HUES64 (cell line): ENCODE results near the gene WNT9B. TPM values are rescaled to one million over a fixed set of nuclear protein-coding genes. Genes with fewer than 3 reads are reported as not detected.

Experiments
- H3K27ac ChIP-seq: 2 replicates; pipeline ENCODE4 v1.7.0; 2013; ENCODE audit warnings: low read depth, low read length, inconsistent platforms
- H3K27me3 ChIP-seq: 2 replicates; pipeline ENCODE4 v1.6.1; 2013; ENCODE audit warnings: mild to moderate bottlenecking, low read length; ENCODE audit not compliant: insufficient read depth
- H3K36me3 ChIP-seq: 2 replicates; pipeline ENCODE4 v1.6.1; 2013; ENCODE audit warnings: mild to moderate bottlenecking, low read length; ENCODE audit not compliant: insufficient read depth
- H3K4me1 ChIP-seq: 2 replicates; pipeline ENCODE4 v1.6.1; 2013; ENCODE audit warnings: mild to moderate bottlenecking, low read length, moderate library complexity; ENCODE audit not compliant: insufficient read depth
- H3K4me3 ChIP-seq: 2 replicates; pipeline ENCODE4 v1.5.1; 2013; ENCODE audit warnings: mild to moderate bottlenecking, low read length, moderate library complexity
- H3K9ac ChIP-seq: 2 replicates; pipeline ENCODE4 v1.6.1; 2013; ENCODE audit warnings: mild to moderate bottlenecking, low read depth, low read length
- H3K9me3 ChIP-seq: 2 replicates; pipeline ENCODE4 v1.6.1; 2013; ENCODE audit warnings: low read depth, low read length; ENCODE audit not compliant: insufficient read depth
- WGBS: fragments of 150-250, 120-280 bp; methylation state at CpG from one replicate; pipeline ENCODE4 v1.1.7; 2013; ENCODE audit warnings: missing lambda C conversion rate; 5-methylcytosine and 5-hydroxymethylcytosine counted together
- polyA plus RNA-seq, 2 experiments: library from polyadenylated mRNA; stranded (reverse); fragments of 50-300 nt; gene quantifications; one replicate each; pipeline ENCODE4 v1.2.3, GENCODE V29; 2013

Gene WNT9B
- 0.20 TPM for polyA plus RNA-seq (2013, experiment 1 of 2)
- 0.38 TPM for polyA plus RNA-seq (2013, experiment 2 of 2)

- WGBS, result under 1% methylated on average over 66 of the region's 75 CpGs
- Histone ChIP-seq H3K27ac (no peak within 1 kb of the TSS), H3K4me3 (peak within 1 kb of the TSS; percentile 69), H3K9ac (no peak within 1 kb of the TSS), H3K4me1 (no peaks in the 10 kb centered on the region), H3K27me3 (peaks cover 66% of the 10 kb centered on the region), H3K36me3 (no peaks in the 10 kb centered on the region), H3K9me3 (no peaks in the 10 kb centered on the region)
These were observed at the start of gene WNT9B for GRCh38 chr17:46851029-46851741. WNT9B (plus strand) TSS chr17:46851583; CDS start chr17:46851639, 56 bp downstream.

GRCh38 chr17:46802800-46803199 lies 48.6 kb upstream of the WNT9B start:
- whole genome bisulfite sequencing, result 81% methylated on average over 7 of the region's 7 CpGs
- H3K27me3 ChIP-seq, result no peaks in the 10 kb centered on the region
- no peak overlapping the region for H3K9ac ChIP-seq

GRCh38 chr17:46803544-46803943 lies 47.8 kb upstream of the WNT9B start:
- Histone ChIP-seq H3K27ac (no peak overlapping the region), H3K9ac (no peak overlapping the region), H3K4me1 (no peaks in the 10 kb centered on the region), H3K27me3 (no peaks in the 10 kb centered on the region), H3K4me3 (no peak overlapping the region), H3K9me3 (no peaks in the 10 kb centered on the region), H3K36me3 (no peaks in the 10 kb centered on the region)
- WGBS, result 96% methylated on average over 5 of the region's 5 CpGs

More at GRCh38 chr17:46802800-46803199, 48.6 kb upstream of the WNT9B start:
- Histone ChIP-seq H3K4me3 (no peak overlapping the region), H3K36me3 (no peaks in the 10 kb centered on the region), H3K4me1 (no peaks in the 10 kb centered on the region), H3K27ac (no peak overlapping the region), H3K9me3 (no peaks in the 10 kb centered on the region)

- H3K27ac ChIP-seq, result no peak overlapping the region
- H3K4me3 ChIP-seq, result no peak overlapping the region
- 0 out of 2 replicates have a peak, but pooled peaks cover 4% of the 10 kb centered on the region for H3K4me1 ChIP-seq
- no peaks in the 10 kb centered on the region for H3K36me3 ChIP-seq
- H3K27me3 ChIP-seq, result no peaks in the 10 kb centered on the region
- H3K9me3 ChIP-seq, result no peaks in the 10 kb centered on the region
- 89% methylated on average over 6 of the region's 6 CpGs for WGBS
- no peak overlapping the region for H3K9ac ChIP-seq
These were observed 45.6 kb upstream of the WNT9B start for GRCh38 chr17:46805771-46806170.

GRCh38 chr17:46809110-46809571 lies 42.2 kb upstream of the WNT9B start:
- 58% methylated on average over 8 of the region's 8 CpGs for WGBS
- H3K27me3 ChIP-seq, result no peaks in the 10 kb centered on the region; the same call in 1 of the 2 replicates
- H3K4me3 ChIP-seq, result no peak overlapping the region
- H3K9ac ChIP-seq, result no peak overlapping the region
- peaks cover 18% of the 10 kb centered on the region for H3K4me1 ChIP-seq
- H3K36me3 ChIP-seq, result no peaks in the 10 kb centered on the region
- no peaks in the 10 kb centered on the region for H3K9me3 ChIP-seq
- H3K27ac ChIP-seq, result no peak overlapping the region

GRCh38 chr17:46810837-46811236 lies 40.5 kb upstream of the WNT9B start:
- H3K27me3 ChIP-seq, result peaks cover 11% of the 10 kb centered on the region

GRCh38 chr17:46811978-46812583 lies 39.3 kb upstream of the WNT9B start:
- Histone ChIP-seq H3K36me3 (no peaks in the 10 kb centered on the region), H3K9ac (no peak overlapping the region), H3K9me3 (no peaks in the 10 kb centered on the region), H3K4me1 (peaks cover 39% of the 10 kb centered on the region), H3K27ac (no peak overlapping the region), H3K4me3 (no peak overlapping the region), H3K27me3 (peaks cover 23% of the 10 kb centered on the region)
- 60% methylated on average over 10 of the region's 11 CpGs for WGBS

More at GRCh38 chr17:46810837-46811236, 40.5 kb upstream of the WNT9B start:
- Histone ChIP-seq H3K27ac (no peak overlapping the region), H3K9ac (no peak overlapping the region), H3K9me3 (no peaks in the 10 kb centered on the region), H3K4me1 (peaks cover 26% of the 10 kb centered on the region), H3K4me3 (no peak overlapping the region), H3K36me3 (no peaks in the 10 kb centered on the region)
- WGBS, result 92% methylated on average over 10 of the region's 10 CpGs

- H3K9ac ChIP-seq, result no peak overlapping the region
- H3K9me3 ChIP-seq, result no peaks in the 10 kb centered on the region
- no peak overlapping the region for H3K4me3 ChIP-seq
- H3K27me3 ChIP-seq, result peaks cover 30% of the 10 kb centered on the region
- peaks cover 45% of the 10 kb centered on the region for H3K4me1 ChIP-seq
- H3K27ac ChIP-seq, result no peak overlapping the region
- WGBS, result 88% methylated on average over 5 of the region's 6 CpGs
- no peaks in the 10 kb centered on the region for H3K36me3 ChIP-seq
These were observed 38.6 kb upstream of the WNT9B start for GRCh38 chr17:46812624-46813318.

- H3K9ac ChIP-seq, result no peak overlapping the region
- WGBS, result 86% methylated on average over 3 of the region's 3 CpGs
- no peaks in the 10 kb centered on the region for H3K36me3 ChIP-seq
- peaks cover 47% of the 10 kb centered on the region for H3K4me1 ChIP-seq
- H3K27me3 ChIP-seq, result peaks cover 41% of the 10 kb centered on the region
- no peaks in the 10 kb centered on the region for H3K9me3 ChIP-seq
- no peak overlapping the region for H3K4me3 ChIP-seq
- no peak overlapping the region for H3K27ac ChIP-seq
These were observed 37.5 kb upstream of the WNT9B start for GRCh38 chr17:46813920-46814319.

- WGBS, result 76% methylated on average over 7 of the region's 7 CpGs
- Histone ChIP-seq H3K36me3 (no peaks in the 10 kb centered on the region), H3K27me3 (peaks cover 46% of the 10 kb centered on the region), H3K4me1 (peaks cover 45% of the 10 kb centered on the region), H3K9me3 (no peaks in the 10 kb centered on the region), H3K4me3 (no peak overlapping the region), H3K27ac (no peak overlapping the region), H3K9ac (no peak overlapping the region)
These were observed 36.9 kb upstream of the WNT9B start for GRCh38 chr17:46814446-46814845.
